DMS79 treated with DMSO at 0.1 percent for 48 hours (cell line): ENCODE data around the gene TC2N.
"Not testable (repeated sequence)": the region's sequence is repeated elsewhere in the genome, so short reads cannot be mapped to it uniquely, and the experiment has no call there.

ENCODE experiments used
- DNase-seq: peaks from one replicate; lab custom pipeline; 2025; lab: John Stamatoyannopoulos, UW

Gene TC2N

DNA sequence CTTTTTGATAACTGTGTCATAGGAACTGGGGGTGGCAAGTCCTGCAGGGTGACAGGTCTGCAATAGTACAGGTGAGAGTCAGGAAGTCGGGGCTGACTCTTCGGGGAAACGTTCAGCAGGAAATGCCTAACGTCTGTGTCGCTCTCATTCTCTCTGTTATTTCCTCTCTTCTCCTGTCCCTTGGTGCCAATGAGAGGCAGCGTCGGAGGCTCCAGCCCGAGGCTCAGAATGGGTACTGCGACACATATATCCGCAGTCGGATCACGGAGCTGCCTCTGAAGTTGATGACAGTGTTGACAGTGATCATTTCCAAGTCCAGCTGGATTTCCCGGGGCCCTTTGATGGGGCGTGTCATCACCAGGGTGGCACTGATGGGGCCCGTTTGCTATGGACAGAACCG, 2.7 kb upstream of the TC2N start:
- DNase-seq, result no peak

DNA sequence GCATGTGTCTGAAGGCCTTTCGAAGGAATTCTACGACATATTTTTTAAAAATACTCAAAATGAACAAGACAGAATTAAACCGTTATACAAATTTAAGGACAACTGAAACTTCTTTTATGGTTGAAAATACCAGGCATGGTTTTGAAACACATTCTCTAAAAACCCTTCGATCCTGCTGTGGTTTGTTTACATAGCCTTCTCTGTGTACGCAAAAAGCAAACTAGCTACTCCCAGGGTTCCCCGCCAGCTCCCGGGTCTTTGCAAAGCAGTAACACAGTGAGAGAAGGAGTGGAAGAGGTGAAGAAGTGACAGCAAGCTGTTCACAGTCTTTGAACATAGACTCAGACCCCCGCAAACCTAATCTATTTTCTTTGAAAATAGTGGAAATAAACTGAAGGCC, 2.2 kb upstream of the TC2N start:
- no peak for DNase-seq

DNA sequence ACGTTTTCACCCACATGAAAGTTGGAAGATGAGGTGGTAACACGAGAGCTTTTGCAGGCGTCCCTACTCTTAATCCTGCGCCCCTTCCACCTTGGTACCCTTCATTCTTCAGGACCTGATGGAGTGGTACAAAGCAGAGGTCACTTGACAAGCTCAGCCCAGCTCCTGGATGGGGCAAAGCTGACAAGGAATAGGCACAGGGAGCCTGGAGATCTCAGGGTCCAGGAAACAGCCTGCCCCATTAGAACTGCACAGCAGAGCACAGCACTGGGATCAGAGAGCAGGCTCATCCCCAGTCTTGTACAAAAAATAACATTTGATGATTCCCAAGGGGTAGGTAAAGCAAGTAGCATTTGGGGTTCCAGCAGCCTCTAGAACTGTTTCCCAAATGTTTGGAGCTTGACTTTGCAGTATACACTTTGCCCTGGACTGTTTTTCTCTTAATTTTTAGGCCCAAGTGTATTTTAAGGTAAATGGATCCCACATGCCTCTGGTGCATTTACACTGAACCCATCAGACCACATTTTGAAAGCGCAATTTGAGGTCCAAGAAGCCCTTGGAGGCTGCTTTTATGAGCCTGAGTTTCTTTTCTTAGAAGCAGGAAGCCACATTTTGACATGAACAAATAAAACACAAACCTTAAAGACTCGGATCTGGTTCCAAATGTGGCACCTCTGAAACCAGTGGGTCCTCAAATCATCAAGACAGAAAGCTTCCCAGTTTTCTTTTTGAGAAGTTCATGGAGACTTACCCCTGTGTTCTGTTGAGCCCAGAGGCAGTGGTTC, 633 bp downstream of the TC2N start:
- peak; percentile 48 for DNase-seq

DNA sequence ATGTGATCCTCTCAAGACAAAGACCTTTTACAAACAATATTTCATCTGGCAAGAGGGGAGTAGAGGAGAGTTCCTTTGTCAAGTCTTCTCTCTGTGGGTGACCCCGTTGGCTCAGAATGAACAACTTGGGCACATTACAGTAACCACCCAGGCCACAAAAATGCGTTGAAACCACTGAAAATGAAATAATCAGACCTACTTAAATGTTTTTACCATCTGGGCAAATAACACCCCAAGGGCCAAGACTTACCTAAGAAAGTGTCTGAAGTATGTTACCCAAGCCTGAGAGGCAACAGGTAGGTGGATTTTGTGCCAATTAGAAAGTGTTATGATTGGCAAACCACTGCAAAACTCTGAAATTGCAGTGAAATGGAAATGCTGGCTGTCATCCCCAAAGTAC, 1.3 kb downstream of the TC2N start:
- no peak for DNase-seq

DNA sequence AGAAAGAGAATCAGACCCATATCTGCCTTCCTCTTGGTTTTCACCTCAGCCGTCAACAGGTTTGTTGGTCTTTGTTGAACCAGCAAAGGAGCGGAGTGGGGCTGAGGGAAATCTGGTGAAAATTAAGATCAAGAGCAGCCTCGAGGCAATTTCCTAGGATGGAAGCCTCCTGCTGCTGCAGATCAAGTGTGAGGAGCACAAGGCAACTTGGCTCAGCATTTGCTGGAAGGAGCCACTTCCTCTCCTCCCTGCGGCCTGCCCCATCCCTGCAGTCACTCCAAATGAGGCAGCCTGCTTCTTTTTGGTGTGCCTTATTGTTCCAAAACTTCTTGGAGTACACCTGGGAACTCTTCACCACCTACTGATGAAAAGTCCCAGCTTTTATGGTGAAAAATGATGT, 4.9 kb downstream of the TC2N start:
- DNase-seq, result no peak

DNA sequence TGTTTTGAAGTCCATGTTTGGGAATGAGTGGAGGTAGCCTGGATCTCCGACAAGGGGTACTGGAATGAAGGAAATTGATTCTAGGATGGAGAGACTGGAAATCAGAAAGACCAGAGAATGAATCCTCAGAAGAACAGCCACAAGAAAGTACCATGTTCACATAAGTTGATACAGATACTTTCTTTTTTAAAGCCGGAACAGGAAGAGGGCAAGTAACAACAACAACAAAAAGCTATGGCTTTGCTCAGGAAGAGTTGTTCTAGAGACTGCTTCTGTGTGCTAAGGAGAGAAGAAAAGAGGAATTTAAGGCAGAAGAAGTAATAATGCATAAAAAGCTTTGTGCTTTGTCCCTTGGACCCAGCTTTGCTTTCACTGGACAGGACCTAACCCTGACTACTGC, 6.2 kb downstream of the TC2N start:
- DNase-seq, result no peak

DNA sequence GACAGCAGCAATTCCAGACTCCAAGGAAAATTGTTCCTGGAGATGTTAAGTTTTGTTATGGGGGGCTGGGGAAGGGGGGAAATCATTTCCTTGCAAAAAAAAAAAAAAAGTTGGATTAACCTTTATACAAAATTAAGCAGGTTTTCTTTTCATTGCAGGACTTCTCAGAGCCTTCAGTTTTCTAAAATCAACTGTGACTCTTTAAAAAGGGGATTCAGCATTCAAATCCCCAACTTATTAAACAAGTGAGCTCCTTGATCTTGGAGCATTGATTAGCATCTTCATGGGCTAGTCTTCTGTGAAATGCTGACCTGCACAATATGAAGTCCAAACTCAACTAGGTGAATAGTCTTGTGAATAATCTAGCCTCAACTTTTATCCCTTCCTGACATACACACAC, 7.1 kb downstream of the TC2N start:
- DNase-seq, result no peak

DNA sequence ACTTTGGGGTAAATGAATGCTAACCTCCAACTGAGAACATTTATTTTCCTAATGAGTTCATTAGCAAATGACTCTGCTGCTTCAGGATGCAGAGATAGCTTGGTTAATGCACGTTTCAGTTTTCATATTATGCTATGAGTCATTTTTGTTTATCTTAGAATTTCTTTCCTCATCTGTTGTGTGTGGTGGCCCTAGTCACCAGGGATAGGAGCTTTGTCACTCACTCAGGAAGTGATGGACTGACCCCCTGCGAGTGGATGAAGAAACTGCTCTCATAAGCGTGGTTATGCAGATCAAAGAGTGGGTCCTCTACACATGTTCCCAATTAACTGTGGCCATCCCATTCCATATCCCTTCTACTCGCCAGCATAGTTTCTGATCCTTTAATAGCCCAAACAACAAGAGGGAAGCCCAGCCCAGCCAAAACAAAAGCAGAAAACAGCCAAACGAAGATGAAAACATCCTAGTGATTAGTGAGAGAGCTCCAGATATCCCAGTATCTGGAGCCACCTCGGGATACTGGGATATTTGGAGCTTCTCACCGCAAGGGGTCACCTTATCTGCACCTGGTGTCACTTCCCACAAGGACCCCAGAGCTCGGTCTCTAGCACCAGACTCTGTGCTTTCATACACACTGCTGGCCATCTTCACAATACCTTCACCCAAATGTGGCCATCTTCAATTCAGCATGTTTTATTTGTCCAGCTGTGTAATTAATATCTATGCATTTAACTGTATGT, 8.6 kb downstream of the TC2N start:
- DNase-seq, result no peak

DNA sequence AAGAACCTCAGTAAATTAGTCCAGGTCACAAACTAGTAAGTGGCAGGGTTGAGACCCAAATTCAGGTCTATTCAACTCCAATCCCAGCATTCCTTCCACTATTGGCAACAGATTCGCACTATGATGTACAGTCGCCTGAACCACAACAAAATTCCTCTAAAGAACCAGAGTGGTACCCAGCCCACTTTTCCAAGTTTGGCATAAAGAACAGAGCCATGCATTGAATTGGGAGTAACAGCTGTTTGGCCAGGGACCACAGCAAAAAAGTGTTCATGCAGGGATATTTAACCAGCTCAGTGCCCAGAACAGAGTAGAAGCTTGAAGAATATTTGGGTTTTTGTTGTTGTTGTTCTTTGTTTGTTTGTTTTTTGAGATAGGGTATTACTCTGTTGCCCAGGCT, 9.7 kb downstream of the TC2N start:
- DNase-seq, result no peak

DNA sequence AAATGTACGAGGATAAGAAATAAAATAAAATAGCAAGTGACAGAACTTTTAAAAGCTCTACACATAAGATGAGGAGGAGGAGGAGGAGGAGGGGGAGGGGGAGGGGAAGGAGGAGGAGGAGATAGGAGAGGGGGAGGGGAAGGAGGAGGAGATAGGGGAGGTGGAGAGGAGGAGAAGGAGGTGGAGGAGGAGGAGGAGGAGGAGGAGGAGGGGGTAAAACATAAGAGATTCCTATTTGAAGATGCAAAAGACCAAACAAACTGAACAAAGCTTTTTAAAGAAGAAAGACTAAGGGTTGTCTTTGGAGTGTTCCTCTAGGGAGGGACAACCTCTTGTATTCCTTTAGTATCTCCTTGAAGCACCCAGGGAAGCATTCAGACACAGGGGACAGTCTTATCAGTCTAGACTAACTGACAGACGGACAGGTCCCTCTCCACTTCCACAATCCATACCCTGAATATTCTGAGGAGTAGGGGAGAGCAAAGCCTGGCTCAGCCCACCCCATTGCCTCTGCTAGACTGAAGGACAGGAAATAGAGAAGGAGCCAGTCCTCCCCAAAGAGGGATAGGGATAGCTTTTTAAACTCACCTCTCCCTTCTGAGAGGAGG, 12.9 kb downstream of the TC2N start:
- no peak for DNase-seq

DNA sequence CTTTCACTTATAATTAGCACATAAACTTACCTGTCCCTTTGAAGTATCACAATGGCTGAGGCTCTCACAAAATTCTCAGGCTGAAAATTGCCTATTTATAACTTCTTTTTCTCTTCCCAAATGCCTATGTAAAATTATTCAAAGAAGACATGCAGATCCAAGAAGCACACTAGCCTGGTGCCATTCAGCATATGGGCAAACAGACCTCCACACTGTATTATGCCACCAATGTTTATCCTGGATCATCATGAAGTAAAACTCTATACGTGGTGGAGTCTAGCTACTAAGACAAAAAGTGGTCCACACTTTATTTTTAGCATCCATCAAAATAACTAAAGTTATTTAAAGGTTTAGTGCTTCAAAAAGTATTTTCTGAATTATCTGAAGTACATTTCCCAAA, 15.8 kb downstream of the TC2N start:
- DNase-seq, result no peak

DNA sequence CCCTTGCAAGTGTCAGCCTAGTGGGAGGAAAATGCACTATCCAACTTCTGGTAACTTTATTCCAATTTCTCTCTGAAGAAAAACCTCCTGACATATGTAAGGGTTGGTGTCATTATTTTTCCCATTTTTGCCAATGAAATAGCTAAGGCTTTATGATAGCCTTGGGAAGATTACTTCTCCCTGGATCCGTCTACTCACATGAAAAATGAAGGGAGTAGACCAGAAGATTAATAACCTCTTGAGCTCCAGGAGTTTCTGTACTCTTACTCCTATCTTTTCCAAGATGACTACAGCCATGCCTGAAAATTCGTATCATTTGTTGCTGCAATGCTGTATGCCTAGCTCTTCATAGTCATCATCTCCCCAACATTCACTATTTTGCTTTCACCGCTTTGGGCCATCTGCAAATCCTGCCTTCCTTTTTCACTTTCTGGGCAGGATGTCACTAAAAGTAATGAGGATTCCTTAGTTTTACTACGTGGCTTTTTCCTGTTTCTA, 18.8 kb downstream of the TC2N start:
- no peak for DNase-seq

DNA sequence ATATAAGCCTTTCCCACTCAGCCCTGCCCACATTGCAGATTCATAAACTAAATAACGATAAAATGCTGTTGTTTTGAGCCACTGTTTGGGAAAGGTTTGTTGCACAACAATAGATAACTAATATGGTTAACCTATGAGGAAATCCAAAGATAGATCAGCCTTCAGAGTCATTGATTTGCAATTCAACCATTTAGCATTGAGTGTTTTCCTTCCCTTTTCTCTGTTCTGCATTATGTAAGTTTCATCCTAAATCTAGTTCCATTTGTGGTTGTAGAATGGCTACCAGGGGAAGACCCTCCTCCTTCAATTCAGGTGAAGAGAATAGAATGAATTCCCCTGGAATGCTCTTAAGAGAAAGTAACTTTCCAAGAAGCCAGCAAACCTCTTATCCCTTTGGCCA, 19.6 kb downstream of the TC2N start:
- DNase-seq, result no peak

DNA sequence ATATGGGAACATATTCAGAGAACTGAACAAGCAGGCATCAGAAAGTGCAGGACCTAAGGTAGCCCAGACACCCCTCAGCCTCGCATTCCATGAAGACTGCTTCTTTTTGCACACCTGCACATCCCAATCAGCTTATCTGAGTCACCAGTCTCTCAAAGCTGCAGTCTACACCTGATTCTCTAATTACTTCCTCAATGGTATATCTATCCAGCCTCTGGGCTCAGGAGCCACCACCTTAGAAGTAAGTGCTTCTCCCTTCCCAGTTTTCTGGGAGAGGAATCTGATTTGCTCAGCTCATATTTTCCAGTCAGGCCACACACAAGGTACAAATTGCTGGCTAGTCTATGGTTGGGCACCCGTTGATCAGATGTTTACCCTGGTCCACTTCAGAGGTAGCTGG, 21.7 kb downstream of the TC2N start:
- DNase-seq, result no peak

DNA sequence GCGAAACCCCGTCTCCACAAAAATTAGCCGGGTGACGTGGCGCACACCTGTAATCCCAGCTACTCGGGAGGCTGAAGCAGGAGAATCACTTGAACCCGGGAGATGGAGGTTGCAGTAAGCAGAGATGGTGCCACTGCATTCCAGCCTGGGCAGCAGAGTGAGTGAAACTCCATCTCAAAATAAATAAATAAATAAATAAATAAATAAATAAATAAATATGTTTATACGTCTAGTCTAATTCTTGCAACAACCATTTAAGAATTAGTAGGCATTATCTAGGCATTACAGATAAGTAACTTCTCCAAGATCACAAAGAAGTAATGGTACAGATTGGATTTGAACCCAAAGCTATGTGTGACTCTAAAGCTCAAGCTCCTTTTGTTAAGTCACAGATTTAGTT, 22.3 kb downstream of the TC2N start:
- not testable (repeated sequence) for DNase-seq

DNA sequence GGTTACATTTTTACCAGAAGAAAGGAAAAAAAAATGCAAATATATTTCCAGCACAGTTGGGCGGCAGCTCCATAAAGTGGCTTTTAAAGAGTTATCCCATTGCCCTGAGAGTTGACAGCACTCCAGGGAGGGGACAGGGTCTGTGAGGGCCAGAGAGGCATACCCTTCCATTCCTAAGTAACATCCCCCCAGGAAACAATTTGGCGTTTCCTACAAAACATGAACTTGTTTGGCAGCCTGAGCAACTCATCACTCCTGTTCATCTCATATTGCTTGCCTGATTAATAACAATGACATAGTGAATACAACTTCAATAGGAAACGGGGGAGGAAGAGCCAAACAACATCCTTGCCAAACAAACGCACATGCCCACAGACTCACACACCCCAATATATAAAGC, 23.3 kb downstream of the TC2N start:
- DNase-seq, result no peak

DNA sequence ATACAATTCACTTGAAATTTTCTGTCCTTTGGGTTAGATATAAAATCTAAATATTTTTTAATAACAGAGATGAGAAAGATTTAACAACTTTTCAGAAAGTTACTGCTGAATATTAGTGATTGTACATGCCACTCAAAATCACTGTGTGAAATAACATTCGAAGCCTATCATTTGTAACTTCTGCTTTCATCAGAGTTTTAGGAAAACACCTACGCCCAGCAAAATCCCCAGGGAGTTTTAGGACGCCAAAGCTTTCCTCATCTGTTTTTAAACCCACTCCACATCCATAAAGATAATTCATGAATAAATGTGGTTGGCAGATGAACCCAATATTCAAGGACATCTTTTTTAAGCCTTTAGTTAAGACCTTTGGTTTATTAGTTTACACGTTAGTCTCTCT, 23.9 kb downstream of the TC2N start:
- no peak for DNase-seq

DNA sequence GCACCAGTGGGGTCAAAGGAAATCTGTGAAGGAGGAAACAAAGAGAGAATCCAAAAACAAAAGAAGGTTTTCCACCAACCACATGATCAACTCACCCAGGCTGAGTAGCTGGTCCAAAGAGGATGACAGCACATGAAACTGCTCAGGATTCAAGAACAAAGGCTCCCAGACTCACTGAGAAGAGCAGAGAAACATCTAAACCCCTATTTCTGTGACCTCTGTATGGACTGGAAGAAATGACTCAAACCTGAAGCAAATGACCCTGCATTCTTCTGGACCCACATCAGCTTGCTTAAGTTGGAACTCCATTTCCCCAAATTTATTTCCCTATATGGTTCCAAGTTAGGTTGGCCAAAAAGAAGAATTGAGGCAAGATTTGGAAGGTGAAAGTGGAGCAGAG, 26.3 kb downstream of the TC2N start:
- no peak for DNase-seq

DNA sequence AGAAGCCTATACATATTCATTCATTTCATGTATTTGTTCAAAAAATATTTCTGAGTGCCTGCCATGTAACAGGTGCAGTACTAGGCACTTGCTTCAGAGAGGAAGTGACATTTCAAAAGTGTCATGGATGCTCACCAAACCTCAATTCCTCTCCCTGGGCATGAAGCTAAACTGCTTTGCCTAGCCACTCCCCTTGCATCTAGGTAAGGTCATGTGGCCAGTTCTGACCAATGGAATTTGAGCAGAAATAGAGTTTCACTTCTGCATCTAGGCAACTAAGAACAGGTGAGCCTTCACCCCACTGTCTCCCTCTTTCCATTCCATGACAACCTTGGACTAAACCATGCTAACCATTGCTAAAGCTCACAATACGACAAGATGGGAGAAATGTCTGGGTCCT, 27.6 kb downstream of the TC2N start:
- DNase-seq, result no peak

DNA sequence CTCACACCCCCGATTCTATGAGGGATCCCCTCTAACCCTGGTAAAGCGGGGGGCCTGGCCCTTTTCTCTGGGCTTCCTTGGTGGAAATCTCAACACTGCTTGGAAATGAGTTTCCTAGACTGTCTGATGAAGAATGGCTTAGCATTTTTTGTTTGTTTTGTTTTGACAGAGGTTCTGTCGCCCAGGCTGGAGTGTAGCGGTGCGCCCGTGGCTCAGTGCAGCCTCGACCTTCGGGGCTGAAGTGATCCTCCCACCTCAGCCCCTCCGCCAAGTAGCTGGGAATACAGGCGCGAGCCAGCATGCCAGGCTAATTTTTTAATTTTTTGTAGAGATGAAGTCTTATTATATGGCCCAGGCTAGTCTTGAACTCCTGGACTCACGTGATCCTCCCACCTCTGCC, 30.3 kb downstream of the TC2N start:
- DNase-seq, result no peak

DNA sequence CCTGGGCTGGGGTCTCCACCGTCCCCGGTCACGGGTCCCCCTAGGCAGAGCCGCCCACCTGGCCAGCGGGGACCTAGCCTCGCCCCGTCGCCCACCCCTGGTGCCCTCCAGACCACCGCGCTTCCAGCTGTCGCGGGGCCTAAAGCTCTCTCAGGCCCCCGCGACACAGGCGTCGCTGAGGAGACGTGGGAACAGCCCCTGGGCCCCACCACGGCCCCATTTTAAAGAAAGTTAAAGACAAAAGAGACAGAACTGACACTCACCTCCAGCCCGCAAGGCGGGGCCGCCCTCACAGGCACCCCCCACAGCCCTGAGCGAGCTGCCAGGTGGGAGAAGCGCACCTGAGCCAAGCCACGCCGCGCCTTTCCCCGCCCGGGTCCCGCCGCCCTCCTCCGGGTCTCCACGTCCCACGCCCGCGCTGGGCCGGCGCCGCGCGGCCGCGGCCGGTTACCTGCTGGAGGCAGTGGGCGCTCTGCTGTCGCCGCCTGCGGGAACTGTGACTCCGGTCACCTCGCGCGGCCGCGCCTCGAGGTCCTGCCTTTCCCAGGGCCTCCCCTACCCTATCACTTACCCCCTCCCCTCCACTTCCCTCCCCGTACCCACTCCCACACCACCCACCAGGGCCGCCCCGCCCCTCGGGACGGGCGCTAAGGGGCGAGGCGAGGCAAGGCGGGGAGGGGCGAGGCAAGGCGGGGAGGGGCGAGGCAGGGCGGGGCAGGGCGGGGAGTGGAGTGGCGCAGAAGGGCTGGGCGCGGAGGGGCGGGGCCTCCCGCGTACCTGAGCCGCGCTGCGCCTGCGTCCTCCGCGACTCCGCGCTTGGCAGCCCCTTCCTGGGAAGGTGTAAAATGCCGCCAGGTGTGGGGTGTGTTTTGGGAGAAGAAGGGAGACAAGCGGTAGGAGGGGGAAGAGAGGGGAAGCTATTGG, 31.2 kb downstream of the TC2N start:
- peak; percentile 93 for DNase-seq
